Measurements from ENCODE around the gene TECPR1.

The TECPR1 gene

GRCh38 chr7:98266840-98267239, 14.8 kb upstream of the TECPR1 start:
- TF ChIP-seq CTCF (IDR thresholded peaks at IDR 0.05; ENCODE audit: borderline replicate concordance, control extremely low read depth, extremely low read depth, insufficient read depth, missing control alignments) = no peak
- in situ Hi-C loops (cut with MboI; ENCODE audit: low sequenced_read_pairs, unreplicated experiment) = no loop called here
- no peak for DNase-seq (ENCODE audit: low spot score)

GRCh38 chr7:98265841-98266271, 13.8 kb upstream of the TECPR1 start:
- in situ Hi-C loops (cut with MboI; ENCODE audit: low sequenced_read_pairs, unreplicated experiment) = no loop called here
- no peak for DNase-seq (ENCODE audit: low spot score)
- TF ChIP-seq CTCF (IDR thresholded peaks at IDR 0.05; ENCODE audit: borderline replicate concordance, control extremely low read depth, extremely low read depth, insufficient read depth, missing control alignments) = no peak

- no peak for DNase-seq (ENCODE audit: low spot score)
- no peak for TF ChIP-seq CTCF (IDR thresholded peaks at IDR 0.05; ENCODE audit: borderline replicate concordance, control extremely low read depth, extremely low read depth, insufficient read depth, missing control alignments)
- in situ Hi-C loops (cut with MboI; ENCODE audit: low sequenced_read_pairs, unreplicated experiment) = no loop called here
Measured at GRCh38 chr7:98257701-98258100, 5.7 kb upstream of the TECPR1 start.

- in situ Hi-C loops (cut with MboI; ENCODE audit: low sequenced_read_pairs, unreplicated experiment) = no loop called here
Measured at GRCh38 chr7:98256431-98256830, 4.4 kb upstream of the TECPR1 start.

GRCh38 chr7:98254951-98255610, 3.0 kb upstream of the TECPR1 start:
- DNase-seq (ENCODE audit: low spot score) = no peak
- in situ Hi-C loops (cut with MboI; ENCODE audit: low sequenced_read_pairs, unreplicated experiment) = no loop called here
- TF ChIP-seq CTCF (IDR thresholded peaks at IDR 0.05; ENCODE audit: borderline replicate concordance, control extremely low read depth, extremely low read depth, insufficient read depth, missing control alignments) = no peak

More at GRCh38 chr7:98256431-98256830, 4.4 kb upstream of the TECPR1 start:
- no peak for TF ChIP-seq CTCF (IDR thresholded peaks at IDR 0.05; ENCODE audit: borderline replicate concordance, control extremely low read depth, extremely low read depth, insufficient read depth, missing control alignments)
- no peak for DNase-seq (ENCODE audit: low spot score)

GRCh38 chr7:98254516-98254915, 2.5 kb upstream of the TECPR1 start:
- TF ChIP-seq CTCF (IDR thresholded peaks at IDR 0.05; ENCODE audit: borderline replicate concordance, control extremely low read depth, extremely low read depth, insufficient read depth, missing control alignments) = no peak
- in situ Hi-C loops (cut with MboI; ENCODE audit: low sequenced_read_pairs, unreplicated experiment) = no loop called here
- DNase-seq (ENCODE audit: low spot score) = no peak

Measured in GM13976 (cell line).